H9 (cell line): Measurements from ENCODE around the gene ATP6V0A1. TPM values are rescaled to one million over a fixed set of nuclear protein-coding genes. Genes with fewer than 3 reads are reported as not detected.

ENCODE experiments used
- DNase-seq: peaks from one replicate; pipeline ENCODE4 v3.0.0-alpha.2; 2017
- H2AFZ ChIP-seq: one replicate; pipeline ENCODE4 v1.6.1; 2013; ENCODE audit warnings: mild to moderate bottlenecking, low read length, control low read depth, moderate library complexity
- H2AK5ac ChIP-seq: 2 replicates; pipeline ENCODE4 v1.6.1; 2013; ENCODE audit warnings: low read length, control low read depth, mixed read lengths; ENCODE audit not compliant: insufficient read length
- H2BK120ac ChIP-seq: one replicate; pipeline ENCODE4 v1.6.1; 2013; ENCODE audit warnings: low read depth, mild to moderate bottlenecking, low read length, control low read depth, inconsistent platforms; ENCODE audit not compliant: poor library complexity, severe bottlenecking
- H2BK12ac ChIP-seq: 2 replicates; pipeline ENCODE4 v1.6.1; 2013; ENCODE audit warnings: low read length, control low read depth, mixed read lengths, low read depth; ENCODE audit not compliant: insufficient read length
- H2BK15ac ChIP-seq: 2 replicates; pipeline ENCODE4 v1.6.1; 2013; ENCODE audit warnings: low read depth, low read length, control low read depth
- H2BK20ac ChIP-seq: one replicate; pipeline ENCODE4 v1.6.1; 2013; ENCODE audit warnings: low read depth, mild to moderate bottlenecking, low read length, control low read depth, inconsistent platforms; ENCODE audit not compliant: poor library complexity, severe bottlenecking
- H2BK5ac ChIP-seq: 2 replicates; pipeline ENCODE4 v1.6.1; 2013; ENCODE audit warnings: low read length, control low read depth, mixed read lengths; ENCODE audit not compliant: insufficient read length
- H3K14ac ChIP-seq: 2 replicates; pipeline ENCODE4 v1.6.1; 2013; ENCODE audit warnings: low read length, control low read depth; ENCODE audit not compliant: insufficient read depth
- H3K18ac ChIP-seq: 2 replicates; pipeline ENCODE4 v1.6.1; 2013; ENCODE audit warnings: low read depth, mild to moderate bottlenecking, mixed read lengths, low read length, control low read depth; ENCODE audit not compliant: insufficient read length
- H3K23ac ChIP-seq: 2 replicates; pipeline ENCODE4 v1.6.1; 2013; ENCODE audit warnings: low read length, control low read depth, mixed read lengths, low read depth; ENCODE audit not compliant: insufficient read length
- H3K23me2 ChIP-seq: 2 replicates; pipeline ENCODE4 v1.6.1; 2013; ENCODE audit warnings: low read depth, mild to moderate bottlenecking, mixed read lengths, low read length, control low read depth; ENCODE audit not compliant: insufficient read length, poor library complexity, severe bottlenecking
- H3K27ac ChIP-seq: 2 replicates; pipeline ENCODE4 v1.5.1; 2013; ENCODE audit warnings: low read length, control low read depth, mixed read lengths, low read depth; ENCODE audit not compliant: insufficient read length
- H3K27me3 ChIP-seq: 2 replicates; pipeline ENCODE4 v1.6.1; 2013; ENCODE audit warnings: low read length, control low read depth, inconsistent platforms; ENCODE audit not compliant: insufficient read depth
- H3K4ac ChIP-seq: 2 replicates; pipeline ENCODE4 v1.6.1; 2013; ENCODE audit warnings: low read depth, mild to moderate bottlenecking, control low read depth, inconsistent platforms, low read length, moderate library complexity
- H3K4me1 ChIP-seq: 2 replicates; pipeline ENCODE4 v1.6.1; 2013; ENCODE audit warnings: low read length, control low read depth, inconsistent platforms; ENCODE audit not compliant: insufficient read depth
- H3K4me2 ChIP-seq: 2 replicates; pipeline ENCODE4 v1.6.1; 2013; ENCODE audit warnings: low read length, control low read depth, mixed read lengths; ENCODE audit not compliant: insufficient read length, insufficient read depth
- H3K56ac ChIP-seq: 2 replicates; pipeline ENCODE4 v1.6.1; 2013; ENCODE audit warnings: low read depth, mild to moderate bottlenecking, mixed read lengths, low read length, control low read depth; ENCODE audit not compliant: insufficient read length
- H3K79me1 ChIP-seq: 2 replicates; pipeline ENCODE4 v1.6.1; 2013; ENCODE audit warnings: low read depth, mild to moderate bottlenecking, moderate library complexity, low read length, control low read depth, inconsistent platforms; ENCODE audit not compliant: insufficient read depth, poor library complexity, severe bottlenecking
- H3K79me2 ChIP-seq: 2 replicates; pipeline ENCODE4 v1.6.1; 2013; ENCODE audit warnings: low read length, control low read depth, inconsistent platforms; ENCODE audit not compliant: insufficient read depth
- H3K9ac ChIP-seq: 2 replicates; pipeline ENCODE4 v1.6.1; 2013; ENCODE audit warnings: low read length, control low read depth, mixed read lengths; ENCODE audit not compliant: insufficient read length; ENCODE audit errors: extremely low read depth
- H3K9me3 ChIP-seq: one replicate; pipeline ENCODE4 v1.6.1; 2013; ENCODE audit warnings: low read depth, low read length, inconsistent platforms; ENCODE audit not compliant: control insufficient read depth
- H3T11ph ChIP-seq: one replicate; pipeline ENCODE4 v1.6.1; 2013; ENCODE audit warnings: mild to moderate bottlenecking, low read length, control low read depth, inconsistent platforms
- H4K20me1 ChIP-seq: one replicate; pipeline ENCODE4 v1.6.1; 2013; ENCODE audit not compliant: control insufficient read depth, insufficient read length, insufficient read depth
- H4K5ac ChIP-seq: 2 replicates; pipeline ENCODE4 v1.6.1; 2013; ENCODE audit warnings: low read depth, mild to moderate bottlenecking, mixed read lengths, low read length, control low read depth; ENCODE audit not compliant: insufficient read length
- H4K8ac ChIP-seq: replicated peaks from 2 replicates; pipeline ENCODE4 v1.6.1; 2013; ENCODE audit warnings: low read length, control low read depth, mixed read lengths, low read depth; ENCODE audit not compliant: insufficient read length
- H4K91ac ChIP-seq: 2 replicates; pipeline ENCODE4 v1.6.1; 2013; ENCODE audit warnings: low read depth, mild to moderate bottlenecking, moderate library complexity, mixed read lengths, low read length, control low read depth; ENCODE audit not compliant: insufficient read length
- H3K27ac Mint-ChIP-seq, 3 experiments: 2 replicates in 2 of 3; 3 replicates in 1 of 3; pipeline ENCODE4 v1.8.0; 2020 to 2021; ENCODE audit warnings: mixed read lengths in 3 of 3, mild to moderate bottlenecking in 1 of 3, moderate library complexity in 1 of 3
- H3K27me3 Mint-ChIP-seq: 2 replicates; pipeline ENCODE4 v1.8.0; 2021; ENCODE audit warnings: low read depth, mild to moderate bottlenecking, moderate library complexity, mixed read lengths
- H3K36me3 Mint-ChIP-seq, 3 experiments: 2 replicates in 2 of 3; 3 replicates in 1 of 3; pipeline ENCODE4 v1.8.0; 2020 to 2021; ENCODE audit warnings: low read depth in 3 of 3, mixed read lengths in 3 of 3; ENCODE audit not compliant: insufficient read depth in 1 of 3
- H3K4me1 Mint-ChIP-seq, 2 experiments: 2 replicates each; pipeline ENCODE4 v1.8.0; 2020; ENCODE audit warnings: mixed read lengths in 2 of 2
- H3K4me3 Mint-ChIP-seq, 2 experiments: 2 replicates in 1 of 2; 3 replicates in 1 of 2; pipeline ENCODE4 v1.8.0; 2020 to 2021; ENCODE audit warnings: mild to moderate bottlenecking in 2 of 2, mixed read lengths in 2 of 2, moderate library complexity in 1 of 2
- H3K9me3 Mint-ChIP-seq, 2 experiments: 2 replicates in 1 of 2; 3 replicates in 1 of 2; pipeline ENCODE4 v1.8.0; 2020; ENCODE audit warnings: mild to moderate bottlenecking in 2 of 2, mixed read lengths in 2 of 2, moderate library complexity in 1 of 2
- CTCF ChIP-seq: fragments of 200-600 bp; sonication (generic); conservative IDR thresholded peaks from 3 replicates; pipeline ENCODE4 v1.8.0; 2021; ENCODE audit warnings: antibody characterized with exemption, mild to moderate bottlenecking
- WGBS: extraction: QIAGEN DNeasy Blood & Tissue Kit; methylation state at CpG from one replicate; pipeline ENCODE4 v1.1.7; 2013; ENCODE audit warnings: missing lambda C conversion rate, low lambda C conversion rate, mixed read lengths; ENCODE audit not compliant: insufficient read length; ENCODE audit errors: extremely low coverage; 5-methylcytosine and 5-hydroxymethylcytosine counted together
- total RNA-seq: library from RNA; stranded (reverse); gene quantifications from 2 replicates; pipeline ENCODE4 v1.2.1, GENCODE V29; 2021

The ATP6V0A1 gene
- total RNA-seq, 1 experiment from 2014 or later: 54.1 TPM

DNA sequence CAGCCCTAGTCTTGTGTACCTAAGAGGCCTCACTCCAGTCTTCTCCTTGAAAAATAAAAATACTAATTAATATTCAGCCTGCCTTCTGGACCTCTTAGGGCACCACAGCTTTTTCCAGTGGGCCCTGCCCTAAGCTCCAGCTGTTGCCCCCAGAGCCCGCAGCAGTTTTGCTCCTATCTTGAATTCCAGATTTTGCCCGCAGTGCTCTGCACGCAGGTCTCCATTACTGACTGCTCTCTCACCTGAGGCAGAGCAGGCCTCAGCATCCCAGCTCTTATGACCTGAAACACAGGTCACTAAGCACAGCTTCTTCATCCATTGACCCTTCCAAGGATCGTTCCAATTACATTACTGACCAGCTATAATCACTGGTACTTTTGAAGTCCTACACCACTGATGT lies 49.0 kb downstream of the ATP6V0A1 start:
- Histone ChIP-seq H2BK15ac (no peak overlapping the region), H2BK120ac (no peak overlapping the region), H3K23me2 (no peaks in the 10 kb centered on the region), H3K4me1 (no peaks in the 10 kb centered on the region), H3K27me3 (no peaks in the 10 kb centered on the region), H3K9me3 (no peaks in the 10 kb centered on the region), H2BK20ac (no peak overlapping the region), H4K8ac (no peak overlapping the region), H3K23ac (no peak overlapping the region), H3K79me2 (no peaks in the 10 kb centered on the region), H2BK12ac (no peak overlapping the region), H4K5ac (no peak overlapping the region), H3K27ac (no peak overlapping the region), H4K20me1 (no peaks in the 10 kb centered on the region), H3K18ac (no peak overlapping the region), H3K56ac (no peak overlapping the region), H3K9ac (no peak overlapping the region), H3K4ac (no peak overlapping the region), H4K91ac (no peak overlapping the region), H2AFZ (no peak overlapping the region), H3K79me1 (no peaks in the 10 kb centered on the region), H3K14ac (no peak overlapping the region), H3K4me2 (no peak overlapping the region), H2BK5ac (no peak overlapping the region), H2AK5ac (no peak overlapping the region), H3T11ph (no peak overlapping the region)
- no peak overlapping the region for H3K27ac Mint-ChIP-seq
- H3K4me1 Mint-ChIP-seq: no peaks in the 10 kb centered on the region
- H3K4me3 Mint-ChIP-seq: no peak overlapping the region
- no peaks in the 10 kb centered on the region for H3K9me3 Mint-ChIP-seq
- TF ChIP-seq CTCF: no peak
- no peak for DNase-seq
- no peaks in the 10 kb centered on the region for H3K27me3 Mint-ChIP-seq
- peaks cover 0 to 51% (median 41%) of the 10 kb centered on the region in 3 experiments; a peak in 5 of 7 replicates for H3K36me3 Mint-ChIP-seq
- no CpG with 5 or more reads among the region's 4 CpGs for WGBS
